SHP77 treated with DMSO at 0.1 percent for 48 hours (cell line): ENCODE data around the gene PLXNA2.

Experiments used
- DNase-seq: peaks from one replicate; lab custom pipeline; 2025; lab: John Stamatoyannopoulos, UW

The PLXNA2 gene, protein sequence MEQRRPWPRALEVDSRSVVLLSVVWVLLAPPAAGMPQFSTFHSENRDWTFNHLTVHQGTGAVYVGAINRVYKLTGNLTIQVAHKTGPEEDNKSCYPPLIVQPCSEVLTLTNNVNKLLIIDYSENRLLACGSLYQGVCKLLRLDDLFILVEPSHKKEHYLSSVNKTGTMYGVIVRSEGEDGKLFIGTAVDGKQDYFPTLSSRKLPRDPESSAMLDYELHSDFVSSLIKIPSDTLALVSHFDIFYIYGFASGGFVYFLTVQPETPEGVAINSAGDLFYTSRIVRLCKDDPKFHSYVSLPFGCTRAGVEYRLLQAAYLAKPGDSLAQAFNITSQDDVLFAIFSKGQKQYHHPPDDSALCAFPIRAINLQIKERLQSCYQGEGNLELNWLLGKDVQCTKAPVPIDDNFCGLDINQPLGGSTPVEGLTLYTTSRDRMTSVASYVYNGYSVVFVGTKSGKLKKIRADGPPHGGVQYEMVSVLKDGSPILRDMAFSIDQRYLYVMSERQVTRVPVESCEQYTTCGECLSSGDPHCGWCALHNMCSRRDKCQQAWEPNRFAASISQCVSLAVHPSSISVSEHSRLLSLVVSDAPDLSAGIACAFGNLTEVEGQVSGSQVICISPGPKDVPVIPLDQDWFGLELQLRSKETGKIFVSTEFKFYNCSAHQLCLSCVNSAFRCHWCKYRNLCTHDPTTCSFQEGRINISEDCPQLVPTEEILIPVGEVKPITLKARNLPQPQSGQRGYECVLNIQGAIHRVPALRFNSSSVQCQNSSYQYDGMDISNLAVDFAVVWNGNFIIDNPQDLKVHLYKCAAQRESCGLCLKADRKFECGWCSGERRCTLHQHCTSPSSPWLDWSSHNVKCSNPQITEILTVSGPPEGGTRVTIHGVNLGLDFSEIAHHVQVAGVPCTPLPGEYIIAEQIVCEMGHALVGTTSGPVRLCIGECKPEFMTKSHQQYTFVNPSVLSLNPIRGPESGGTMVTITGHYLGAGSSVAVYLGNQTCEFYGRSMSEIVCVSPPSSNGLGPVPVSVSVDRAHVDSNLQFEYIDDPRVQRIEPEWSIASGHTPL (N-terminal part only)

DNA sequence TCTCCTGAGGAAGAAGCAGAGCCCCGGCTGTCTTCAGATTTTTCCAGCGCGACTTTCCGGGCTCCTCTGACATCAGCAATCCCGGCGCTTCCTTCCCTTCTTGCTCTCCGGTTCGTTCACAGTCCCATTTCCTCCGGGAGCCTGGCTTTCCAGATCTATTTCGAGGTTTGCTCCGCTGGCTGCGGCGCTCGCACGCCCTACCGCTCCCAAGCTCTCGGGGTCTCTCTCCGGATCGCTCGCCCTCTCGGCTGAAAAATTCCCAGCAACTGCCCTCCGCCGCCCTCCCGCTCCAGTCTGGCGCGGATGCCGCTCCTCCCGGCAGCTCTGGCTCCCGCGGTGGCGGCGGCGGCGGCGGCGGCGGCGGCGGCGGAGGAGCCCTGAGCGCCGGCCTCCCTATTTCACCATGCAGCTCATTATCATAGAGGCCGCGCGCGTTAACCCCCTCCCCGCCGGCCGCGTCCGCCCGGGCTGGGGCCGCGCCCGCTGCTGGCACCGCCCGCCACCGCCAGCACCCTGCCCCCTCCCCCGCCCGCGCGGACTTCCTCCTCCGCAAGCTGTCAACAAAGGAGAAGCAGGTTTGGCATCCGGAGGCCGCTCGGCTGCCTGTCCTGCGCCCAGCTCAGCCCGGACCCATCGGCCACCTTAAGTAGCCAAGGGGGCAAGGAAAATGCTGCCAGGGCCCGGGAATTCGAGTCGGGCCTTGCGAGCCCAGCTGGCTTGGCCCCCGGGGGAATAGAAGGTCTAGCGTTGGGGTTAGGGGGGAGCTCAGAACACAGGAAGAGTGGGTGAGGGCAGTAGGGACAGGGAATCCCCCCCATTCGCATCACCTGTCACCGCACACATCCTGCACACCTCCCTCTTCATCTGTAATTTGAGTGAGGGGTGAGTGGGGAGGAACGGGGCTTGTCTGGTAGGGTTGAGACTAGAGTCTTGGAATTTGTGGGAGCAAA, at the start of gene PLXNA2:
Gene PLXNA2, minus strand, starts transcription at position 418 of the 950 bp plus-strand sequence. CDS start 26,462 bp downstream, outside the sequence.
- DNase-seq = no peak

DNA sequence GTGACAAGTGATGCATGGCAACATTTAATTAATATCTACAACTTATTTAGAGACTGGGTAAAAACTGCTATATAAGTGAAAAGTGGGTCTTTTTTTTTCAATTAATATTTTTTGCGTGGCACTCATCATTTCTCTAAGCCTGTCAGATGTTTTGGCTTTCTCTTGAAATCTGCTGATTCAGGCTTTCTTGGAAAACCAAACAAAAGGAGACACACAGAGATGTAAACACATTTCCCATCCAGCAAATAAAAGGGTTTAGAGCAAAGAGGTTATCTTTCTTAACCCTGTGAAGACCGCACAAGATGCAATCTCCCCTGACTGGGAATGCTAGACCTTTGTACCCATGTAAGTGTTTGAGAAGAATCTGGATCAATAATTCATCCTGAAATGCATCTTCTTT, 48.7 kb upstream of the PLXNA2 start:
- no peak for DNase-seq

DNA sequence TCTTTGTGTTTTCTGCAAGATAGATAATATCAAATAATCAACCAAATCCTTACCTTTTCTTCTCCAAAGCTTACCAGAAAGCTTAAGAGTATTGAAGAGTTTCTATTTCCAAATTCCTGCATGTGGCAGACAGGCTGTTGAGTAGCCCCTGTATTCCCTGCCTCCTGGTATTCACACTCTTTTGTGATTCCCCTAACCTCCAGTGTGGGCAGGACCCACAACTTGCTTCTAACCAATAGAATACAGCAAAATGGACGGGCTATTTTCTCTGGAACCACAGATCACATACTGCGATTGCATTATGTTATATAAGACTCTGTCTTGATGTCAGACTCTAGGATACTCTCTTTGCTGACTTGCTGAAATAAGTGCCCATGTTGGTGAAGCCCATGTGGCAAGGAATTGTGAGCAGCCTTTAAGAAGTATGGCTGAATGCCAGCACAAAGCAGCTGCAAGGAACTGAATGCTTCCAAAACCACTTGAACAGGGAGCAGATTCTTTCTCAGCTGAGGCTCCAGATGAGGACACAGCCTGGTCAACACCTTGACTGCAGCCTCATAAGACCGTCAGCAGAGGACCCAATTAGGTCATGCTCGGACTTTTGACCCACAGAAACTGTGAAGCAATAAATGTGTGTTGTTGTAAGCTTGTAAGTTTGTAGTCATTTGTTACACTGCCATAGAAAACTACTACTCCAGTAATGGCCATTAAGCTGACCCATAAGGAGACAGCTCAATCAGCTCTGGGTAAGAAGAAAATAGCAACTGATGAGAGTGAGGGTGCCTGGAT, 47.9 kb upstream of the PLXNA2 start:
- no peak for DNase-seq

GRCh38 chr1:208291129-208291528, 46.9 kb upstream of the PLXNA2 start:
- no peak for DNase-seq

GRCh38 chr1:208289716-208290115, 45.5 kb upstream of the PLXNA2 start:
- no peak for DNase-seq

DNA sequence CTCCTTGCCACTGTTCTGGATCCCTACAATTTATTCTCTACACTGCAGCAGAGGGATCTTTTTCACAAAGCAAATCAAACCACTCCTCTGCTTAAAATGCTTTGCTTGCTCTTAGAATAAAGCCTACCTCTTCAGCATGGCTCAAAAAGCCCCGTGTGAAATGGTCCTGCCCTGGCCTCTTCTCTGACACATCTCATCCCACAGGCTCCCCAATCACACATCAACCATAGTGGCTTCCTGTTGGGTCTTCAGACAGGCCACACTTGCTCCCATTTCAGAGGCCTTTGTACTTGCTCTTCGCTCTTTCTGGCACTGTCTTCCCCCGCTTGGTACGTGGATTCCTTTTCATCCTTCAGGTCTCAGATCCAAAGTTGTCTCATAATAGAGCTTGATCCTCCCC, 44.3 kb upstream of the PLXNA2 start:
- DNase-seq = no peak

DNA sequence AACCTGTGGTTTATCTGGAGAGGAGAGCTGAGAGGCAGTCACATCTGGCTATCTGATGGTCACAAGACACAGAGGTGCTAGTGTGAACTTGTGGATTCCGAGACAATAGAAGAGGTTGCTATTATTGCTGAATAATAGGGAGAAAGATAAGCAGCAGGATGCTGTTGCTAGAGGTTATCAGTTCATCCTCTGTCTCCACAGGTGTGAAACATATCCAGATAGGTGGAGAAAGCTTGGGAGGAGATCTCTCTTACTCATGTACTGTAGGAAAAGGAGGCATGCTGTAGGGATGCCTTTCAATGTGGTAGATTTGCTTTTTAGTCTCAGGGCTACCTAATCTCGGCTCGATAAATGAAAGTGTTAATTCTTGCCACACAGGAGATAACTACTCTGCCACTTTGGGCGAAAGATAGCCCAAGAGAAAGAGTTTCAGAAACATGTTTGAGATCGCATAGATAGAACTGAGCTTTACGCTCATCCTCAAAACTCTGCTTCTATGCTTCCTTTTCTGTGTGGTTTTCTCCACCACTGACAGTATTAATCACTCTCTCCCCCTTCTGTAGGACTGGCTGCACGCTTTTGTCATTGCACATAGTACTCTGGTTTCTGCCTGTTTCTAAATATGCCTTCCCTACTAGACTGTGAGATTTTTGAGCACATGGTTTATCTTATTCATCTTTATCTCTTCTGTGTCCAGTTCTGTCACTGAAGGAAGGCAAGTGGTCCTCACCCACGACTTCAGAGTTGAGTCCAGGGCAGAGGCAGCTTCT, 36.7 kb upstream of the PLXNA2 start:
- no peak for DNase-seq

DNA sequence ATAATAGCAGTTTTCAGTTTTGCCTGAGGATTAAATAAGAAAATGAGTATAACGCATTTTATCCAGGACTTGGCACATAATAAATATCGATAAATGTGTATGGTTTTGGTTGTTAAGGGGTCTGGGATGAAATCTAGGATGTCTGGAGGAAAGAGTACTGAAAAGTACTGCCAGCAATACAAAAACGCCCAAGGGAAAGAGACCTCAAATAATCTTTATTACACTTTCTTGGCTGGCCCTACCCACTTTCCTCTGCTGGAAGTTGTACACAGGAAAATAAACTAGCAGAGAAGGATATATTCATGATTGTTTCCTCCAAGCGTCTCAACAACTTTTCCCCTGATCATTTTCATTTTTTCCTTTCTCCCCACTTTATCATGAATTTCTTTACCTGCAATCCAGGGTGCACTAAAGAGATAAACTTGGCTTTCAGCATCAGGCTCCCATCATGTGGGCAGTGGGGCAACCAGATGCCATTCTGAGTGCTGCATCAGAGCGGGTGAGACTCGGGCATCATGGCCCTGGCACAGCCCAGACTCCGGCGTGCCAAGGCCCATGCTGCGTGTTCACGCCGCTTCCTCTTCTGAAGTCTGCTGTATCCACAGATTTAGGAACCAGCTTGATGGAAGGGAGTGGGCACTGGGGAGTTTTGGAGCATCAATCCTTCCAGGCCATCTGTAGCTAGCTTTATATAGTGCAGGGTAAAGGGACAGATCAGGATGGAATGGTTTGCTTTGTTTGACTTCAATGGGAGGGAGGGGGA, 35.8 kb upstream of the PLXNA2 start:
- no peak for DNase-seq

GRCh38 chr1:208278638-208279037, 34.5 kb upstream of the PLXNA2 start:
- DNase-seq = no peak

DNA sequence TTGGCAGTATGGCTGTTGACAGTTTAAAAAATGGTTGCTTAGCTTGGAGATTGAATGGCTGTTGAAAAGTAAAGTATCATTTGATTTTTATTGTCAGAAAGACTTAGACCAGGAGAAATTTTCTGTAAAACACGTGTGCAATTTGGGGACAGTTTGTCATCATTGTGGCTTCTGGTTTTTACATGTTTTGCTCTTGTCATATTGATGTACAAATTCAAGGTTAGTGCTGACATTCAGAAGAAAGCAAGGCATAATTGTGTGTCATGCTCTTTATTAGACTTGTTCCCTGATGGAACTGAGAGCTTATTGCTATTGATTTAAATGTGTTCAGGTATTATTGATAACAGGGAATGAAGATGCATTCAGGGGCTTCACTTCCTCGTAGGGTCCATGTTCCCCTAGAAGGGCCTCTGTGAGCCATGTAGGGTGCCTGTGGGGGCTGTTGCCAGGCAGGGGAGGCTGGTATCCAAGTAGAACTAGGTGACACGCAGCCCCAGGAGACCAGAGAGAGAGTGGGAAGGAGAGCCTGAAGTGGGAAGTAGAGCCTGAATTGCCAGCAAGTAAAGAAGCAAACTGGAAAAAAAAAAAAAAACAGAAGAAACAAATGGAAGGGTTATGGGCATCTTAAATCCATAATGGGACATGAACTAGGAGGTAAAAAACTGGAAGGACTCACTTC, 32.7 kb upstream of the PLXNA2 start:
- DNase-seq = no peak

GRCh38 chr1:208275083-208275482, 30.9 kb upstream of the PLXNA2 start:
- DNase-seq = no peak

GRCh38 chr1:208273386-208274017, 29.3 kb upstream of the PLXNA2 start:
- DNase-seq = no peak

- DNase-seq = no peak
These were observed 28.5 kb upstream of the PLXNA2 start for GRCh38 chr1:208272713-208273112.

DNA sequence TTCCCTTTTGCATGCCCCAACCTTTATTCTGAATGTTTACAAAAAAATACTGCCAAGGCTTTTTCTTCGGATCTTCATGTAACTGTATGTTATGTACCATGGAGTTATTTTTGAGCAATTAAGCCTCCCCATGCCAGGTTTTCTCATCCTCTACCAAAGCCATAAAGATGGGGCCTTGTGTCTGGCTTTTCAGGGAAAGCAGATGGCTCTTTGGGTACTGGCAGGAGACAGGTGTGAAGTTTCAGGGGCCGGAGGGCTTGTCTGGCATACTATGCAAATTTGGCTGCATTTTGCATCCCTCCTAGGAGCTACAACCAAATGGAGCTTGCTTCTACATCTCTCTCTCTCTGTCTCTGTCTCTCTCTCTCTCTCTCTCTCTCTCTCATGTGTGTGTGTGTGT, 28.1 kb upstream of the PLXNA2 start:
- DNase-seq = no peak

GRCh38 chr1:208271236-208271635, 27.1 kb upstream of the PLXNA2 start:
- DNase-seq = no peak

- DNase-seq = no peak
These were observed 26.5 kb upstream of the PLXNA2 start for GRCh38 chr1:208270651-208271141.

DNA sequence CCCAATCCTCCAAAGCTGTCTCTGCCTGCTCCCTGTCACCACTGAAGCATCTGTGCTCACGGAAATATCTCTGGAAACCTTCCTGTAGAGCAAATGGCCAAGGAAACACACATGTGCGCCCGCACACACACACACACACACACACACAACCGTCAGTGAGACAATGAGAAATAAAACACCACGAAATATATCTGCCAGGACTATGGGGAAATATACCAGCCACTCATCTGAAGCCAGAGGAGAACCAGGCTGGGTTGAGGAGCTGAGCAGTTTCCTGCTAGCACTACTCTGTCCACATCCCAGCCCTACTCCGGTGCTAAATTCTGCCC, 25.1 kb upstream of the PLXNA2 start:
- no peak for DNase-seq
